ENCODE data around the gene MYOZ2. TPM values are rescaled to one million over a fixed set of nuclear protein-coding genes. Genes with fewer than 3 reads are reported as not detected.

MYOZ2 gene
- total RNA-seq, 1 donor from 2014 or later: 0.49 TPM

DNA sequence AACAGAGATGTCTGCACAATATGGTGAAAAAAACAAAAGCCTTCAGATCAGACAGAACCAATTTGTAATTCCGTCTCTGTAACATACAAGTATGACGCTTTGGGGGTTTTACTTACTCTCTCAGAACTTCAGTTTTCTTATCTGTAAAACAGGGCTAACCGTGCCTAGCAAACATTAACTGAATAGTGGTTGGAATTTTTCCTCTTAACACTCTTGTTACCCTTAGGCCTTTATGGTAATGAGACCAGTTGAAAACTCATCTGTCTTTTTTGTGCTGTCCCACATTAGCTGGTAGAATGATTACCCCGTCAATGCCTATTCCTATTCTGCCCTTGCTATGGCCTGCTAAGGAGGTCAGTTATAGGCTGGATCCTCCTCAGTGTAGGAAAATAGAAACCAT lies 4.5 kb upstream of the MYOZ2 start:
- intact Hi-C loops (cut with DNase I): no loop called here
- no peaks in the 10 kb centered on the region for H3K27me3 ChIP-seq
- H3K9me3 ChIP-seq: no peaks in the 10 kb centered on the region
- TF ChIP-seq POLR2AphosphoS5 (IDR thresholded peaks at IDR 0.05; ENCODE audit: insufficient read depth in 1 of 2, low read depth in 1 of 2) (no peak), POLR2A (IDR thresholded peaks at IDR 0.05) (no peak)
- TF ChIP-seq, protein P1, sequence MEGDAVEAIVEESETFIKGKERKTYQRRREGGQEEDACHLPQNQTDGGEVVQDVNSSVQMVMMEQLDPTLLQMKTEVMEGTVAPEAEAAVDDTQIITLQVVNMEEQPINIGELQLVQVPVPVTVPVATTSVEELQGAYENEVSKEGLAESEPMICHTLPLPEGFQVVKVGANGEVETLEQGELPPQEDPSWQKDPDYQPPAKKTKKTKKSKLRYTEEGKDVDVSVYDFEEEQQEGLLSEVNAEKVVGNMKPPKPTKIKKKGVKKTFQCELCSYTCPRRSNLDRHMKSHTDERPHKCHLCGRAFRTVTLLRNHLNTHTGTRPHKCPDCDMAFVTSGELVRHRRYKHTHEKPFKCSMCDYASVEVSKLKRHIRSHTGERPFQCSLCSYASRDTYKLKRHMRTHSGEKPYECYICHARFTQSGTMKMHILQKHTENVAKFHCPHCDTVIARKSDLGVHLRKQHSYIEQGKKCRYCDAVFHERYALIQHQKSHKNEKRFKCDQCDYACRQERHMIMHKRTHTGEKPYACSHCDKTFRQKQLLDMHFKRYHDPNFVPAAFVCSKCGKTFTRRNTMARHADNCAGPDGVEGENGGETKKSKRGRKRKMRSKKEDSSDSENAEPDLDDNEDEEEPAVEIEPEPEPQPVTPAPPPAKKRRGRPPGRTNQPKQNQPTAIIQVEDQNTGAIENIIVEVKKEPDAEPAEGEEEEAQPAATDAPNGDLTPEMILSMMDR (IDR thresholded peaks at IDR 0.05): no peak
- H3K36me3 ChIP-seq: no peaks in the 10 kb centered on the region
- no peaks in the 10 kb centered on the region for H3K4me1 ChIP-seq
- no peak for DNase-seq (ENCODE audit: extremely low spot score in 2 of 2)
- H3K27ac ChIP-seq: no peak overlapping the region
- H3K4me3 ChIP-seq: no peak overlapping the region

DNA sequence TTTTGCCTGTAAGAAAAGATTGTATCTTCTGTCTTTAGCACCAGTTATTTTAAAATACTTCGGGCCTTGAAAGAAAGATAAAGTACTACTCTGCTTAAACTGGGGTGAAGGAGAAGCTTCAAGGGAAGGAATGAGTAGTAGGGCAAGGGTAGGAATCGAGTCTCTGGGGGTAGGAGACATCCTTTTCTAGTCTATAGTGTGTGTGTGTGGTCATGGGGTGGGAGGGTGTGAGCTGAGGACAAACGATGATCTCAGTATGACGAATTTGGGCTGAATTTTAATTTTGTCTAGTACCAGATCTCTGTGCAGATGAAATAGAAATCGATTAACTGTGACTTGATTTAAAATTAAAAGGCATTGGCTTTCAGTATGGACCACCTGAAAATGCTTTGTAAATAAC lies 3.3 kb upstream of the MYOZ2 start:
- Histone ChIP-seq H3K4me3 (no peak overlapping the region), H3K4me1 (no peaks in the 10 kb centered on the region), H3K9me3 (no peaks in the 10 kb centered on the region), H3K27ac (no peak overlapping the region), H3K27me3 (no peaks in the 10 kb centered on the region), H3K36me3 (no peaks in the 10 kb centered on the region)
- TF ChIP-seq, protein P1 (IDR thresholded peaks at IDR 0.05): no peak
- no peak for TF ChIP-seq POLR2AphosphoS5 (IDR thresholded peaks at IDR 0.05; ENCODE audit: insufficient read depth in 1 of 2, low read depth in 1 of 2)
- no peak for TF ChIP-seq POLR2A (IDR thresholded peaks at IDR 0.05)
- intact Hi-C loops (cut with DNase I): no loop called here
- DNase-seq (ENCODE audit: extremely low spot score in 2 of 2): no peak

DNA sequence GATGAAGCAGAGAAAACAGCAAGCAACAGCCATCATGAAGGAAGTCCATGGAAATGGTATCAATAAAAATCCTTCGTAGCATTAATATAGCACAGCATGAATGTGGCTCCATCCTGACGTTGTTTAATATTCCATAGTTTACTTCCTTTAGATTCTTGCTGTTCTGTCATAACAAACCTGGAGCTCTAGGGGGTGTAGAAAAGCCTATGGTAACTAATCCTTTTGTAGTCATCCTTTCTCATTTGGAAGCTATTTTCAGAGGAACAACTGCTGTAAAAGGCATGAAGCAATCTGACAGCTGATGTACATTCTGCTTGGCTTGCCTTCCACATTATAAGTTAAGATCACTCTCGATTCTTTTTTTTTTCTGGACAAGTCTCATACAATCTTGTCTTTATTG lies 914 bp downstream of the MYOZ2 start:
- H3K9me3 ChIP-seq: no peaks in the 10 kb centered on the region
- no peak overlapping the region for H3K27ac ChIP-seq
- peaks cover 10% of the 10 kb centered on the region for H3K4me1 ChIP-seq
- no peaks in the 10 kb centered on the region for H3K36me3 ChIP-seq
- TF ChIP-seq POLR2A (IDR thresholded peaks at IDR 0.05): no peak
- TF ChIP-seq, protein P1 (IDR thresholded peaks at IDR 0.05): no peak
- TF ChIP-seq POLR2AphosphoS5 (IDR thresholded peaks at IDR 0.05; ENCODE audit: insufficient read depth in 1 of 2, low read depth in 1 of 2): no peak
- H3K27me3 ChIP-seq: no peaks in the 10 kb centered on the region
- no peak overlapping the region for H3K4me3 ChIP-seq
- no peak for DNase-seq (ENCODE audit: extremely low spot score in 2 of 2)
- intact Hi-C loops (cut with DNase I): no loop called here

DNA sequence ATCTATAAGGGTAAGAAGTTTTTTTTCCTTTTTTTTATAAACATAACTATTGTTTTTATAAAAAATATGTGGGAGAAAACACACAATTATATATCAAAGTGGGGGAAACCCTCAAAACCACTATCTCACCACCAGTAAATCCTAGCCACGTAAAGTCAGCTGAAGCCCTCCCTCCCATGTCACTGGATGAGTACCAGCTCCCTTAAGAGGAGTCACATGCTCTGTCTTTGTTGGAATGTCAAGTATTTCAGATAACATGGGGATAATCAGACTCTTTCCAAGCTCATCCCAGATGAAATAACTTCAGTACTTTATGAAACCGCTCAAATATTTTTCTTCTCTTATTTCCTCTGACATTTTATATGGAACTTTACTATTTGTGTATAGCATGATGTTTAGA lies 2.4 kb downstream of the MYOZ2 start:
- no peak overlapping the region for H3K27ac ChIP-seq
- intact Hi-C loops (cut with DNase I): no loop called here
- no peak for DNase-seq (ENCODE audit: extremely low spot score in 2 of 2)
- H3K9me3 ChIP-seq: no peaks in the 10 kb centered on the region
- H3K4me1 ChIP-seq: peaks cover 10% of the 10 kb centered on the region
- no peak overlapping the region for H3K4me3 ChIP-seq
- TF ChIP-seq, protein P1 (IDR thresholded peaks at IDR 0.05): no peak
- TF ChIP-seq POLR2A (IDR thresholded peaks at IDR 0.05) (no peak), POLR2AphosphoS5 (IDR thresholded peaks at IDR 0.05; ENCODE audit: insufficient read depth in 1 of 2, low read depth in 1 of 2) (no peak)
- no peaks in the 10 kb centered on the region for H3K27me3 ChIP-seq
- H3K36me3 ChIP-seq: no peaks in the 10 kb centered on the region

DNA sequence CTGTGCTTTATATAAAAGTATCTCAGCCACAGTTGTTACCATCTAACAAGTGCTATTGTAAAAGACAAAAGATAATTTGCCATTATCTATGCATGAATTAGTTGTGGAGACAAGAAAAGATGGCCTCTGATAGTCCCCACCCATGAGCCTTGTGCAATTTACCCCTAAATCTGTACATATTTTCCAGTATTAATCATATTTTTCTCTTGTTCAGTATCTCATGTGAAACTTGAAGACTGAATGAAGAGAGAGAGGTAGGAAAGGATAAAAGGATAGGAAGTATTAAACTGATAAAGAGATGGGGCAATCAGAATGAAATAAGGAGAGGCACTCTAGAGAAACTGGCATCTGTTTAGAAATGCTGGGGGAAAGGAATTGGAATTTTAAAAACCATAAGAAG lies 3.7 kb downstream of the MYOZ2 start:
- Histone ChIP-seq H3K9me3 (no peaks in the 10 kb centered on the region), H3K27me3 (no peaks in the 10 kb centered on the region), H3K4me3 (no peak overlapping the region), H3K27ac (no peak overlapping the region), H3K36me3 (no peaks in the 10 kb centered on the region), H3K4me1 (peaks cover 10% of the 10 kb centered on the region)
- DNase-seq (ENCODE audit: extremely low spot score in 2 of 2): no peak
- intact Hi-C loops (cut with DNase I): no loop called here
- TF ChIP-seq, protein P1 (IDR thresholded peaks at IDR 0.05): no peak
- no peak for TF ChIP-seq POLR2A (IDR thresholded peaks at IDR 0.05)
- TF ChIP-seq POLR2AphosphoS5 (IDR thresholded peaks at IDR 0.05; ENCODE audit: insufficient read depth in 1 of 2, low read depth in 1 of 2): no peak
